GM11168 (cell line): Measurements from ENCODE around the gene SGMS1.

ENCODE experiments used
- in situ Hi-C: fragments of 300-500 bp; cut with MboI; formaldehyde crosslinking; loops from one replicate; pipeline ENCODE4 v1.12.0; 2022; ENCODE audit warnings: low sequenced_read_pairs; ENCODE audit not compliant: unreplicated experiment

Gene SGMS1

DNA sequence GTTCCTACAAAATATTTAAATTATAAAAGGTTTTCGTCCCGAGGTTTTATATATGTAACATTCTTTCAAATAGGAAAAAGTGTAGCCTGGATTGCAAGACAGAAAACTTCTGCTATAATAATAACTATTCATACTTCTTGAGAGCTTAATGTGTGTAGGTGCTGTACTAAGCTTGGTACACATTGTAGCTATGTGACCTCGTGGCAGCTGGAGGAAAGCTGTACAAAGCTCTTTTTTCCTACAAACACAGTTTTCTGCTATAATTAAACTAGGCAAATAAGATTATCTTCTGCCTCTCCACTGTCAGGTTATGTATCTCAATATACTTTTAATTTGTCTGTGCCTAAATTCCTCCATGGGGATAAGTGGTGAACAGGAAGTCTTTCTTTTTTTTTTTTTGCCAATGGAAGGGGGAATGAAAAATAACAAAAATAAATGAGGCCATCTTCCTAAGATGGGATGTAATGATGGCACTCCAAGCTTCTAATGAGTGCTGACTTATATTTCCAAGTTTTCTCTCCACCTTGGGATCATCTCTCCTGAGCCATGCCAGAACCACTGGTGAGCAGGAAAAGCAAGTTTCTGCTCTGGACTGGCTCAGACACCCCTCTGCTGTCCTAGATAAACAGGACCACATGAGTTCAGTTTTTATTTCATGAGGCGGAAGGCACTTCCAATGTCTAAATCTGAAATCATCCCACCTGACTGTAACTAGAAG is 9.9 kb downstream of the SGMS1 start:
- in situ Hi-C loops, result no loop called here

DNA sequence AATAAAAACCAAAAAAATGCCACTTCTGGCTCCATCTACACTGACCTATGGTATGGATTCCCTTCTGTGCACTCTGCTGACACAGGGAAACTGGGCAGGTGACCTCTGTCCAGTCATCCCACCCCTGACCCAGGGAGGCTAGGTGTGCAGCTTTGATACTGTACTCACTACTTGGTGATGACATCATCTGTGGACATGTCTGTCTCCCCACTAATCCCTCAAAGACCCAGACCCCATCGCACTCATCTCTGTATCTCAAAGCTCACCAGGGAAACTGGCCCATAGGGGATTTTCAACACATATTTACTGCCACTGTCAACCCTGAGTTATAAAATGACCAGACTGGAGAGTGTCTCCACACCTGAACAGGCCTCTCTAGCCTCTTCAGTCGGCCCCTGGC is 10.6 kb downstream of the SGMS1 start:
- in situ Hi-C loops, result no loop called here

DNA sequence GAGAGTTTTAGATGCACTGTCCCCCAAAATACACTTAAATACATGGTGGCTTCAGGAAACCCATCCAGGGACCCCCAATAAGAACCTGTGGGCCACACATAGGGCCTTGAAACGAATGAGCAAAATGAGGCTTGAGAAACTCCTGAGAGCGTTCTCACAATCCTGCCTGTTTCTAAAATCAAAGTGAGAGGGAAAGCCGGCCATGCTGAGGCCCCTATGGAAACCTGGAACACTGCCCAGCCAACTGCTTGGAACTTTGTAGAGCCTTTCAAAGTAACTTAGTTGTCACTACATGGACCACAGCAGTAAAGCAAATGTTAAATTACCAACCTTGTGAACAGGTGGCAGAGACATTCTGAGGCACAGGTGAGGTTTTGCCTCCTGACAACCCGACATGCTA is 13.4 kb downstream of the SGMS1 start:
- in situ Hi-C loops, result no loop called here

DNA sequence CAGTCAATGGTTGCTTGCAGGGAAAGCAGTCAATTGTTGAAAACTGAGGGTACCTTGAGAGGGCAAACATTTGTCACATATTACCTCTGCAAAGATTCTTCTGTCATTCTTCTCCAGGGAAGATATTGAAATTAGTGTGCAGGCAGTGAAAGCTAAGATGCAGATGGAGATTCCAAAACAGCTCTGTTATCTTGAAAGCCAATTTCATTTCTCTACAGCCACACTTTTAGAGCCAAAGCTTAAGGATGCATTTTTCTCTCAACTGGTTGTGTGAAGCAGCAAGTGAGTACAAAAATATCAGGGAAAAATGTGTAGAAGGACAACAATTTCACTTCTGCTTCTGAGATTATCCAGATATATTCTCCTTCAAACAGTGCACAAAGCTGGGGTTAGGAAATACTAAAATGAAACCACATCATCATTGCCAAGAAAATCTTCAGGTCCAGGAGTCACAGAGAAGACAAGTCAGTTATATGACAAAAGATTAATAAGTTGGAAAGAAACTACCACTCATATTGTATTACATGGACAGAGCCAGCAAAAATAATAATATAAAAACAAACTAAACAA is 16.3 kb downstream of the SGMS1 start:
- in situ Hi-C loops, result no loop called here

DNA sequence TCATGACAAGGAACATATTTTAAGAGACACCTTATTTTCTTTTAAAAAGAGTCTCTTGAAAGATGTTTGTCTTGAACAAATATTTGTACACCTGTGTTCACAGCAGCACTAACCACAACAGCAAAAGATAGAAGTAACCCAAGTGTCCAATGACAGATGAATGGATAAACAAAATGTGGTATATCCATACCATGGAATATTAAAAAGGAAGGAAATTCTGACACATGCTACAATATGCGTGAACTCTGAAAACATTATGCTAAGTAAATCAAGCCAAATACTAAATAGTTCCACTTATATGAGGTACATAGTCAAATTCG is 17.8 kb downstream of the SGMS1 start:
- in situ Hi-C loops, result no loop called here

DNA sequence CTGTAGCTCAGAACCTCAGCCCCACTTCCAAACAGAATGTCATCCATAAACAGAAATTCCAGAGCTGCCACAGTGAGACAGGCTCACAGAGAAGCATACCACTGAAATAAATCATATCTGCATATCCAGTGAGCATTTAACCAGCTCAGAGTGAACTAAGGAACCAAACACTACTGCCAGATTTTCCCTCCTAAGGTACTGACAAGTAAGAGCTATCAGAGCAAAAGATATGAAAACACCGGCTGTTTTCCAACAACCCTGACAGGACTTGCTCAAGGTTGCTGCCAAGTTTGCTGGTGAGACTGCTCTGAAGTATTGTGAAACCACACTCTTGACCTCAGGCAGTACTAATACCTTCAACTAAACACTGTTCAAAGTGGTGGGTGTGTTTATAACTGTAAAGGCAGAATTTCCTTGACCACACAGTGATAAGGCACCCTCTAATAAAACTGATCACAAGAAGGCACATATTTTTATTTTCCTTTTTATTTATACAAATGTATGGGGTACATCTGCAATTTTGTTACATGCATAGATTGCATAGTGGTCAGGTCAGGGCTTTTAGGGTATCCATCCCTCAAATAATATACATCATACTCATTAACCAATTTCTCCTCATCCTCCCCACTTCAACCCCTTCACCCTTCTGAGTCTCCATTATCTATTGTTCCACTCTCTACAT is 18.3 kb downstream of the SGMS1 start:
- in situ Hi-C loops, result no loop called here

DNA sequence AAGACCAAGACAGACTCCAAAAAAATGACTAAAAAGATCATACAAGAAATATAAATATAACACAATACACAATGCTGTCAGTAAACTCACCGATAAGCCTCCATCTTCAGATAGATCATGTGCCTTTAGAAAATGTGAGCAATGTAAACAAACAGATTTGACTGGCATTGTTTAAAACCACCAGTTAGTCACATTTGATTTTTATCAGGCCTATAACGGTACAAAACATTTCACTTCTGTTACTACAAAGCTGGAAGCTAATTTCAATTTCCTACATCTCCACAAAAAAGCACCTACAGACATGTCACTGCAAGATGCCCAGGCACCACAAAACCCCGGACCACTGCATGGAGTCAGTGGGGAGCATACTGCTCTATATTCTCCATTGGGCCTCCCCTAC is 18.9 kb downstream of the SGMS1 start:
- in situ Hi-C loops, result no loop called here

DNA sequence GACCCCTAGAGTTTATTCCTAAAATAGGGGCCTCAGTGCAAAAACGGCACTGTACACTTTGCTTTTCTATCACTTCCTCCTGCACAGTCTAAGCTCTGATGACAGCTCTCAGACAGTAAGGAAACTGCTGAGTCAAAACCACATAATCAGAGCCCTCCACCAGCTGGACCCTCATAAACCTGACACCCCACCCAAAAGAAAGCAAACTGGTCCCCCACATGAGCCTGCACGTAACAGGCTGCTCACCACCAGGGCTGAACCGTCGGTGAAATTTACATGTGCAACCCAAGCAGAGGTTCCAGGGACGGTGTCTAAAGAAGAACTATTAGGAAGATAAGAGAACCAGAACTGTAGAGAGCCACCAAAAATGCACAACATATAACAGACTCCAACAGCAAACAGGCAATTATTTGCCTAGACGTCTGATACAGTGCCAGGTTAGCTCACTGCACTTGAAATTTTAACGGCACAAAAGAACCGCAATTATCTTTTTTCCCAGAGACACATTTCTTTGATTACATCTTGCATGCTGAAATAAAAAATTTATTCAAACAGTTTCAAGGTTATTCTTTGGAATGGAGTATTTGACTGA is 19.6 kb downstream of the SGMS1 start:
- in situ Hi-C loops, result no loop called here

DNA sequence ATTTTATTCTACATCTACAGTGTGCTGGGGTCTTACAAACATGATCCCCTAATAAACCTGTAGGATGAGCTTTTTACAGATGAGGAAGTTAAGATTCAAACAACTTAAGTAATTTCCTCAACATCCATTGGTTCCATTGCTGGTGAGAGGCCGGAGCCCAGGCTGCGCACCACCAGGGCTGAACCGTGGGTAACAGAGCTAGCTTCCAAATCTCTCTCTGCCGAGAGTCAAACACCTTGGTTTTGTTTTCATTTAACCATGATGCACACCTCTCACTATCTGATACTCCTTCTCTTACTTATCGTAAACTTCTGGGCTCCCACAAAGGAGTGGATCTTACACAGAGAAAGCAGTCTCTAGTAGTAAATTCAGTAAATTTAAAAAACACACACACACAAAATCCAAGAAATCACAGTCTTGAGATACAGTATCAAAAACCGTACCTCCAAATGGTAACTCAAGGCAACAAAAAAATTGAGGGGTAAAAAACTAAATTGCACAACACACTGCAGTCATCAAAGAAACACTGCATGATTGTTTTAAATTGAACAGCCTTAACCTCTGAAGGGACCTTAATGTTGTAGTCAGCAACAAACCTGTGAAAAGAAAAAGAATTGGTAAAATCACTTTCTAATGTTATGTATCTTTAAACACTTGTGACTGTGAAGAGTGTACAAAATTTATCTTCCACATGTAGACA is 20.5 kb downstream of the SGMS1 start:
- in situ Hi-C loops, result no loop called here

DNA sequence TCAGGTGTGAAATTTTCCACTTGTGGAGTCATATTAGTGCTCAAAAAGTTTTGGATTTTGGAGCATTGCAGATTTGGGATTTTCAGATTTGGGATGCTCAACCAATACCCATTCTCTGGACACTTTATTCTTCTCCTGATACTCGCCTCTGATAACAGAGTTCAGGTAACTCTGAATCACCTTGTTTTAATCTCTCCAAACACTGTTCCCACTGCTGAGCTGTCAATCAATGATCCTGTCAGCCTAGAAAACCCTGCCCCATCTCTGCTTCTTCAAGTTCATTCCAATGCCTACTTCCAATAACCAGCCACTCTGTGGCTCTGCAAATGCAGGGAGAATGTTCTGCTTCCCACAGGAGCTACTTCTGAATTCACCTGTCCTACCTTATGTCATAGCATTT is 21.8 kb downstream of the SGMS1 start:
- in situ Hi-C loops, result no loop called here

DNA sequence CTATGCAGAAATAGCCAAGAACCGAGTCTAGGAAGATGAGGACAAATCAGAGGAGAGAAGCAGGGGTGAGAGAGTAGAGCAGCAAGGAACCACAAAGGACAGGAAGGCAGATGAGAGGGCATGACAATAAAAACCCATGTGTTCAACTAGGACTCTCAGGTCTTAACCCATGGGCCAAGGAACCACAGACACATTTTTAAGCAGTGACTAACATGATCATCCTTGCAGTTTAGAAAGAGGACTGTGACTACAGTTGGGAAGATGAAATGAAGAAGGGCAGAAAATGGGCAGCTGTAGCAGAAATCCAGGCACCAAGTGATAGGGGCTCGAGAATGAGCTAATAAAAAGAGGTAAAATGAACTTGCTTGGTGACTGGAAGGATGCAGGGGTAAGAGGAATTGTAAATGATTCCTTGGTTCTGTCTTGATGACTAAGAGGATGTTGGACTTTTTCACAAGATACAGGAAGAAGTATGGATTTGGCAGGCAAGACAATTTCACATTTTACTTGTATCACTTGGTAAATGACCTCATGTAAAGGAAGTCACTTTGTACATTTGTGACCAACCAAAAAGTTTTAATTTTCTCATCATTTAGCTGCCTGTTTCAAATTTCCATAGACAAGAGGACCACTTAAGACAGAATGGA is 22.8 kb downstream of the SGMS1 start:
- in situ Hi-C loops, result no loop called here

DNA sequence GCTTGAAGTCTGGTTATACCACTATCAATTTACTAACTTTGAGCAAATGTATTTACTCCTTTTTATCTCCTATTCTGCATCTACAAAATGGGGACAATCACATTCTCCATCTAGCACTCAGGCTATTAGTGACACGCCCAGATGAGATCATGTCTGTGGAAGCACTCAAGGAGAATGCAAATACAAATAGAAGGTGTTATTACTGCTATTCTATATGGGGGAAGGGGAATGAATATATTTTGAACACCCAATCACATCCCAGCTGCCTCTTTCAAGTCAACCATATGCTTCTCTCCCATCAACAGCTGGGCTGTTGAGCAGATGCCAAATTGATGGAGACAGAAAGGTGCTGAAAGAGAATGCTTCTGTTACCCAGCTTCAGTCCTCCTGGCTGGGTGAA is 23.5 kb downstream of the SGMS1 start:
- in situ Hi-C loops, result no loop called here

DNA sequence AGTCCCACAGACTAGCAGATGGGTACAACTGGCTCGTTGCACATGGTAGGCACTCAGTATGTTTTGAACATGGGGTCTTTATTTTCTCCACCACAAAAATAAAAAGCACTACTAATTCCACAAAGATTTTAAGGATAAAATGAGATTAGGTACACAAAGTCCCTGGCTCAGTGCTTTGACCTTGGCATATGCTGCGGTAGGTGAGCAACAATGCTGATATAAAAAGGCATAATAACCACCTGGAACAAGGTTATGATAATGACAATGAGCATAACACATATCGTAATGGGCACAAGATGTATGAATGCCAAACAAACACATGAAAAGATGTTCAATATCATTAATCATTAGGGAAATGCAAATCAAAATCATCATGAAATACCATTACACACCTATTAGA is 26.9 kb downstream of the SGMS1 start:
- in situ Hi-C loops, result no loop called here

DNA sequence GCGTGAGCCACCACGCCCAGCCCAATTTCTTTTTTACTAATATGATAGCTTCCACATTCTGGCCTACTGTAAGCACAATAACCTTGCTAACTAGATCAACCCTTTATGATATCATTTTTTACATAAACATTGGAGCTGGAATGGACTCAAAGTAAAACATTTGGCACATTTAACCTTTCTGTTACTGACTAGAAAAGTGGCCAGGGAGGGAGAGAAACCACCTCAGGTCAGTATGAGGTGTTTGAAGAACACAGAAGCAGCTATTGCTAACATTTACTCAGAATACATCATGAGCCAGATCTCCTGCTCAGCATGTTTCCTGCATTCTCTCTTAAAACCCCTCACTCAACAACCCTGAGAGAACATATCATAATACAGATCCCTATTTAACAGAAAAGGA is 27.3 kb downstream of the SGMS1 start:
- in situ Hi-C loops, result no loop called here

DNA sequence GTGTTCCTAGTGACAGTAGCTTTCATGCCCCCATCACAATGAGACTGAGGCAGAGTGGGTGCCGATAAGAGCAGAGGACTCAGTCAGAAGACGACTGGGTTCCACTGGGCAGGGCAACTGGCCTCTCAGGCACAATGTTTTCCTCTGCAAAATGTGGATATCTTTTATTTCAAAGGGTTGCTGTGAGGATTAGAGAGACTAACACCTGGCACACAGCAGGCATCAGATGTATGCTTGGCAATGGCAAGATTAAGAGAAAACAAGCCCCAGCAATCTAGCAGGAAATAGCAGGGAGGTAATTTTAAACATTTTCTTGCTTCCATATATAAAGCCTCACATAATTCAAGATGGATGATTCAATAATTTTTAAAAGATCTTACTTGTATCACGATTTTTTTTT is 28.0 kb downstream of the SGMS1 start:
- in situ Hi-C loops, result no loop called here

DNA sequence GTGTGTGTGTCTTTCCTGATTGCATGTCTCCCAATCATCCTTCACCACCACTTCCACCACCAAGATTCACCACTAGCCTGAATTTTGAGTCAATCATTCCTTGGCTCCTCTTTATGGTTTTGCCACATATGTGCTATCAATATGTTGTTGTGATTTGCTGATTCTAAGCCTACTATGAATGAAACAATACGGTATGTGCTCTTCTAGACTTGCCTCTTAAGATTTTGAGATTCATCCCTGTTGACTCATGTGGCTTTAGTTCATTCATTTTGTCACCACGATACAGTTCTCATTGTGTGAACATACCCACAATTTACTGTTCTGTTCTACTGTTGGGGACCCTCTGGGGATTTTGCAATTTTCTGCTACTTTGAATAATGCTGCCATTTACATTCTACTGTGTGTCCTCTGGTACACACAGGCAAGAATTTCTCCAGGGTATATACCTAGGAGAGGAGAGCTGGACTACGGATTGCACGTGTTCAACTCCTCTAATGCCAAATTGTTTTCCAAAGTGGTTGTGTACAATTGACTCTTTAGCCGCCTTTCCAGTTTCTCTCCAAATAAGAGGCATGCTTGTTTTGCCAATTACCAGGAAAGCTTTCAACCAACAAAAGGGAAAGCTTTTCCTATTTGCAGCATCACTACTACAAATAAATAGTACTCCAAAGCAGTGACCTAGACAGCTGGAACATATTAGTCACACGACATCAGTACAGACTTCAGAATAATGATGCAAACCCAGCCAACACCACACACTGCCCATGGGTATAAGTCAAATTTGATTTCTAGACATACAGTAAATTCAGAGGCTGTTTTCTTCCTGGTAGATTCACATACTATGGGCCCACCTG is 30.0 kb downstream of the SGMS1 start:
- in situ Hi-C loops, result no loop called here

DNA sequence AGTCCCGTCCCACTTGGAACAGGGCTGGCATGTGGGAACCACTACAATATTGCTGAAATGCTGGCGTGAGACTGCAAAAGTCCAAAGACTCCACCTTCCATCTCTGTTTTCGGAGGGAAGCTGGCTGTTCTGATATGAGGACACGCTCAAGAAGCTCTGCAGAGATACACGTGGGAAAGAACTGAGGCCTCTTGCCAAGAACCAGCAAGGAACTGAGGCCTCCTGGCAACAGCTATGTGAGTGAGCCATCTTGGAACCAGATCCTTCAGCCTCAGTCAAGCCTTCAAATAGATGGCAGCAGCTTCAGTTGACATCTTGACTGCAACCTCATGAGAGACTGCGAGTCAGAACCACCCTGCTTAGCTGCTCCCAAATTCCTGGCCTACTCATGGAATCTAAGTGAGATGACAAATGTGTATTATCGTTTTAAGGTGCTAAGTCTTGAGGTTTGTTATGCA is 30.8 kb downstream of the SGMS1 start:
- in situ Hi-C loops, result no loop called here

DNA sequence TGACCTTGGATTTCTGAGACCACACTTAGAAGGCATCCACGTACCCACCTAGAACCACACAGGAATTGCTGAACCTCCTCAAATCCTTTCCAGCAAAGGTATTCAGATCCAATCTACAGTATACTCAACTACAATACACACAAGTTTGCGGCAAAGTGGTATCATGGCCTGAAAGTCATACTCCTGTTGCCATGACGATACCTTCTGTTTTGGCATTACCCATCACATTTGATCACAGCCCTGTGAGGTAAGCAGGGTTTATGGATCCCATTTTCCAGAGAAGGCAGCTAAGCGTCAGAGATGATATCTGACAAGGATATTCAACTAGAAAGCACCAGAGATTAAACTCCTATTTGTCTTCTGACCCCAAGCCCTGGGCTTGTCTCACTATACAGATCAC is 32.8 kb downstream of the SGMS1 start:
- in situ Hi-C loops, result no loop called here

DNA sequence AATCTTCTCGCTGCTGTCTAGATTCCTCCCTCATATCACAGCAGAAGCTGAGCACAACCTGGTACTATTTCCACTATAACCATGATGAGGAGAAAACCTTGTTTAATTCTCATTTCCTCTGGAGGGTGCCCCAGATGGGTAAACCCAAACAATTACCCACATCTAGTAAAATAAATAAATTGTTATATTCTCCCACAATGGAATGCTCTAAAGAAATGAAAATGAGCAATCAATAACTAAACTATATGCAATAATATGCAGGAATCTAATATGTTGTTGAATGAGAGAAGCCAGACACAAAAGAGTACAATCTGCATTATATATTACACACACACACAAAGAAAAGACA is 37.0 kb downstream of the SGMS1 start:
- in situ Hi-C loops, result no loop called here
